EH (cell line): ENCODE data around the gene SYTL2.
A peak's percentile ranks its signal among the peaks of the same experiment; 100 is the strongest.
"Not testable (repeated sequence)": the region's sequence is repeated elsewhere in the genome, so short reads cannot be mapped to it uniquely, and the experiment has no call there.

Experiments used
- DNase-seq: peaks from one replicate; pipeline ENCODE4 v3.0.0-alpha.2; 2015; ENCODE audit warnings: low read depth

Gene SYTL2, protein sequence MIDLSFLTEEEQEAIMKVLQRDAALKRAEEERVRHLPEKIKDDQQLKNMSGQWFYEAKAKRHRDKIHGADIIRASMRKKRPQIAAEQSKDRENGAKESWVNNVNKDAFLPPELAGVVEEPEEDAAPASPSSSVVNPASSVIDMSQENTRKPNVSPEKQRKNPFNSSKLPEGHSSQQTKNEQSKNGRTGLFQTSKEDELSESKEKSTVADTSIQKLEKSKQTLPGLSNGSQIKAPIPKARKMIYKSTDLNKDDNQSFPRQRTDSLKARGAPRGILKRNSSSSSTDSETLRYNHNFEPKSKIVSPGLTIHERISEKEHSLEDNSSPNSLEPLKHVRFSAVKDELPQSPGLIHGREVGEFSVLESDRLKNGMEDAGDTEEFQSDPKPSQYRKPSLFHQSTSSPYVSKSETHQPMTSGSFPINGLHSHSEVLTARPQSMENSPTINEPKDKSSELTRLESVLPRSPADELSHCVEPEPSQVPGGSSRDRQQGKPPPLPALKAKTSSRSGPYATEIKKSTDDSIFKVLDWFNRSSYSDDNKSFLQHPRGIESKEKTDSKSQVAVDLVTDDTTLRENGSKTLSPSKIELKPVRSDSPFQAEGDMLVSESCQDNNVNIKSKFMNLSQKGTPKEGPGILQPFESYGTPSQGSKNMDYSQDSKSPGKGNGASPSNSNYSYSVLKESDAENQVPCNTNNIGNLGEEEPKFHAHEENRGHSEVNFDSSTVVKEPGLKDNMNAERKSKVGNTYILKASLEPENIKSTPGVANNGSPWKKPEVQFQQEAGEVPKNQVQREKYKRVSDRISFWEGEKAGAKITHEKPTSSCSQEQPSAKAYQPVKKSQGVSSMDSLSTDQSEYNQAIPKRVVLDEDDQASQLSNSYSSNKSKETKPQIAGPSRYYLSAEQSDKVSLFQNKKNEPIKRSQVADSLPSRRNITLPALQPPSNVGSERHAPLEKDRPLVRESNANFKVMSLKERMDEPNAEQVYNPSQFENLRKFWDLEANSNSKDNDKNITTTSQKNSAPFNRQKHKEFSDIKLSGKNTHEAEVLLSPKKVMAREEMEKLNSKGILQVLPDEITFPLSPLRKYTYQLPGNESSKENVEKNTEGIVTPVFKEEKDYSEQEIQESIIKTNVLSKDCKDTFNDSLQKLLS (N-terminal part only)

GRCh38 chr11:85810871-85811611 is at the start of gene SYTL2:
Gene SYTL2, minus strand, starts transcription at chr11:85811141. Its CDS starts 53,416 bp downstream, at chr11:85757725.
- peak; percentile 76 for DNase-seq

DNA sequence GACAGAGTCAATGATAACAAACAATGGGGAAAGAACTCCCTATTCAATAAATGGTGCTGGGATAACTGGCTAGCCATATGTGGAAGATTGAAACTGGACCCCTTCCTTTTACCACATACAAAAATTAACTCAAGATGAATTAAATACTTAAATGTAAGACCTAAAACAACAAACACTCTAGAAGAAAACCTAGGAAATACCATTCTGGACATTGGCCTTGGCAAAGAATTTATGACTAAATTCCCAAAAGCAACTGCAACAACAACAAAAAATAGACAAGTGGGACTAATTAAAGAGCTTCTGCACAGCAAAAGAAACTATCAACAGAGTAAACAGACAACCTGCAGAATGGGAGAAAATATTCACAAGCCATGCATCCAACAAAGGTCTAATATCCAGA is 48.6 kb upstream of the SYTL2 start:
- DNase-seq: peak; percentile 60

DNA sequence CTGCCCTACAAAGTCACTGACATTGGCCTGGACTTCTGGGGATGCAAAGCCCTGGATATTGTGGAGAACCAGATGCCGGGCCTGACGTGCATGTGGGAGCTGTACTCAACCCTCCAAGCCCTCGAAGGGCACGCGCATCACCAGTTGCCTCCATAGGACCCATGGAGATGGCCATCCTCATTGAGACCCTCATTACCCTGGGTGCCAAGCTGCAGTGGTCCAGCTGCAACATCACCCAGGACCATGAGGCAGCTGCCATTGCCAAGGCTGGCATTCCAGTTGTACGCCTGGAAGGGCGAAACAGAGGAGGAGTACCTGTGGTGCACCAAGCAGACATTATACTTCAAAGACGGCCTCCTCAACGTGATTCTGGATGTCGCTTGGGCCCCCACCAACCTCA is 46.2 kb upstream of the SYTL2 start:
- DNase-seq: no peak

GRCh38 chr11:85855341-85855656 is 44.4 kb upstream of the SYTL2 start, which contains the start of gene CCDC83:
Gene CCDC83, plus strand, starts transcription at chr11:85855383. Its CDS starts 9,741 bp downstream, at chr11:85865124.
- no peak for DNase-seq

GRCh38 chr11:85854557-85855340 is 43.8 kb upstream of the SYTL2 start:
- DNase-seq: peak; percentile 94

- no peak for DNase-seq
Measured at GRCh38 chr11:85854212-85854556, 43.2 kb upstream of the SYTL2 start.

DNA sequence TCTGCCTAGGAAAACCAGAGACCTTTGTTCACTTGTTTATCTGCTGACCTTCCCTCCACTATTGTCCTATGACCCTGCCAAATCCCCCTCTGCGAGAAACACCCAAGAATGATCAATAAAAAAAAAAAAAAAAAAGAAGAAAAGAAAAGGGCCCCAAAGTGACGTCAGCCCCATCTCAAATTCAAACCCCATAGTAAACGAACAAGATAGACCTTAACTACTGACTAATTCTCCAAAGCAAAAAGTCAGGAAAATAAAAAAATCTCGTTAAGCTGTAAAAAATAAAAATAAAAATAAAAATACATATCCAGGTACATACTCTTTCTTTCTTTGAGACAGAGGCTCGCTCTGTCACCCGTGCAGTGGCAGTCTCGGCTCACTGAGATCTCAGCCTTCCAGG is 42.6 kb upstream of the SYTL2 start:
- not testable (repeated sequence) for DNase-seq

DNA sequence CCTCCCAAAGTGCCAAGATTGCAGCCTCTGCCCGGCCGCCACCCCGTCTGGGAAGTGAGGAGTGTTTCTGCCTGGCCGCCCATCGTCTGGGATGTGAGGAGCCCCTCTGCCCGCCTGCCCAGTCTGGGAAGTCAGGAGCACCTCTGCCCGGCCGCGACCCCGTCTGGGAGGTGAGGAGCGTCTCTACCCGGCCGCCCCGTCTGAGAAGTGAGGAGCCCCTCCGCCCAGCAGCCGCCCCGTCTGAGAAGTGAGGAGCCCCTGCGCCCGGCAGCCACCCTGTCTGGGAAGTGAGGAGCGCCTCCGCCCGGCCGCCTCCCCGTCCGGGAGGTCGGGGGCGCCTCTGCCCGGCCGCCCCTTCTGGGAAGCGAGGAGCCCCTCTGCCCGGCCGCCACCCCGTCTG is 41.8 kb upstream of the SYTL2 start:
- not testable (repeated sequence) for DNase-seq

DNA sequence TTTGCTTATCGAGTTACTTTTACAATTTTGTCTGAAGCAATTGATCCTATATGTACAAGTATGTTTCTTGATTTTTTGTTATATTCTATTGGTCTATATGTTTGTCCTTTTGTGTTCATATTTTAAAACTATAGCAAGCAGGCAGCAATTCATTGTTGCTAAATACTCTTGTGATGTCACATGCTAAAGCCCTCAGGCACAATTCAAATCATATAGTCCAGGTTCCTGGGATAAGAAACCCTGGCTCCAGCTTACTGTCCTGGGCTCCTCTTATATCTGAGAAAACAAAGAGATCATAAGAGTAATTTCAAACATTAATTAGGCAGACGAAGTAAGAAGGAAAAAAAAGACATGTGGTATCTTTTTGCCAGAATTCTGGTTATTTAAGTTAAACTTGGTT is 37.6 kb upstream of the SYTL2 start:
- DNase-seq: no peak

DNA sequence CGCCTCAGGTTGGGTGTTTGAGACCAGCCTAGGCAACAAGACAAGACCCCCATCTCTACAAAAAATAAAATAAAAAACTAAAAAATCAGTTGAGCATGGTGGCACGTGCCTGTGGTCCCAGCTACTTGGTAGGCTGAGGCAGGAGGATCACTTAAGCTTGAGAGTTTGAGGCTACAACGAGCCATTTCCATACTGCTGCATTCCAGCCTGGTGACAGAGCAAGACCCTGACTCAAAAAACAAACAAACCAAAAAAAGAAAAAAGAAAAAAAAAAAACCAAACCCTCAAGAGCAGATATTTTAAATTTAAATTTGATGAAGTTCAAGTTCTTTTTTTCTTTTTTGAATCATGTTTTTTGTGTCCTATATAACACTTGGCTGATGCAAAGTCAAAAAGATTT is 37.1 kb upstream of the SYTL2 start:
- peak; percentile 40 for DNase-seq

DNA sequence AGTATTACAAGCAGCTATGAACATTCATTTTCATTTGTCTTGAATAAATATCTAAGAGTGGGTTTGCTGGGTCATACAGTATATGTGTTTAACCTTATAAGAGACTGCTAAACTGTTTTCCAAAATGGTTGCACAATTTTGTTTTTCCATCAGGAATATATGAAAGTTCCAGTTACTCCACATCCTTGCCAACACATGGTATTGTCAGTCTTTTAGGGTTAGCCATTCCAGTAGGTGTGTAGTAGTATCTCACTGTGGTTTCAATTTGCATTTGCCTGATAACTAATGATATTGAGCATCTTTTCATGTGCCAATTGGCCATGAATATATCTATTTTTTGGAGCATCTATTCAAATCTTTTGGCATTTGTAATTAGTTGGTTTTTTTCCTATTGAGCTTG is 36.5 kb upstream of the SYTL2 start:
- DNase-seq: no peak

- DNase-seq: peak; percentile 64
Measured at GRCh38 chr11:85845124-85845631, 34.2 kb upstream of the SYTL2 start.

DNA sequence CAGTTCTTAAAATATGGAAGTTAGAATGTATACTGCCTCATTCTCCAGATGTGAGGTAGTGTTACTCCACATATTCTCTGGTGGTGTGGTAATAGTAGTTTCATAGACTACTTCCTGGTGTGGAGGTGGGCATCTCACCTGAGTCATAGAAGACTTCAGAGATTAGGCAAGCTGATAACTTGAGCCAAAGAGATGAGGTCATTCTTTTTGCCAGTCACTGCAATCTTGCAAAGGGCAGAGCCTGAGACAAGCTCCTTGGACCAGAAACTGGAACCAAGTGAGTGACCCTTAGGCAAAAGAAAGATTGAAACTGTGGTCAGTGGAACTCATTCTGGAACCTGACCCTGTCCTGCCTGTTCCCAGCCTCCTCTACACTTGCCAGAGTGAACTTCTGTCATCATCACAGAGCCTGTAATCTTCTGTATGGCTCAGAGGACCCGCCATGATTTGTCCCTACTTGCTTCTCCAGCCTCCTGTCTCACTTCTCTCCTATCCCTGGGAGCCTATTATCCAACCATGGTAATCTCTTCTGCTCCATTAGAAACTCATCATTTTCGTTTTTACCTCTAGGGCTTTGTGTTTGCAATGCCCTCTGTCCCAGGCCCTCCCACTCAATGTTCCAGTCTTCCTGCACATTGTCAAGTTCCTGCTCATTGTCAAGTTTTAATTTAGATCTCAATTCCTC is 33.6 kb upstream of the SYTL2 start:
- DNase-seq: peak; percentile 50

DNA sequence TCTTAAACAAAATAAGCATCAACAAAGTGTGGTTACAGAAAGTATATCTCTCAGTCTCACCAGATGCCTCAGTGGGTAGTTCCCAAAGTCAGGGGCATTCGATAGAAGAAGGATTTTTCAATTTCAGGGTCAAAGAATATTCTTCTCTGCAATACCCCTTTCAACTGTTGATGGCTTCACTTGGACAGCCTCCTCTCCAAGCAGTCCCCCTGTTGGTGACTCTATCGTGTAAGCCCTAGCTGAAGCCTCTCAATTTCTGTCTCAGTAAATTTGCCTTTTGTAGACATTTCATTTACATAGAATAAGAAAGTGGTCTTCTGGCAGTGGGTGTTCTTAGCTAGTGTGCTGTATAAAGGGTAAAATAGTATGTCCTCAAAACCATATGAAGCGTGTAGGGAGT is 33.0 kb upstream of the SYTL2 start:
- no peak for DNase-seq

- not testable (repeated sequence) for DNase-seq
Measured at GRCh38 chr11:85840932-85841331, 30.0 kb upstream of the SYTL2 start.

DNA sequence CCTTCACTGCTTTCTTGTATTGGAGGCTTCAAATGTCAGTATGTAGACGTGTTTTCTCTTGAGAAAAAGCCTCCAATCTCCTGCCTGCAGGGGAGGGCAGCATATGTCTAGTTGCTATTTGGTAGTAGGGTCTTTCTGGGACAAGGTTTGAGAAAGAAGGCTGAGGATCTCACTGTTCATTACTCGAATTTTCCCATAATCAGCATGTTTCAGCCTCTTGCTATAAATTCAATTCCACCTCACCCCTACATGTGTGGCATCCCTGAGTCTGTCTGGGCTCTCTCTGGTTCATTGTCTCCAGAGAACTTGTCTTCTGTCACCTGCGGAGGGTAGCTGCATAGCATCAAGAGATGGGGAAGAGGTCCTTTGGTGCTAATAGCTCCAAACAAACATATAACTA is 24.8 kb upstream of the SYTL2 start:
- no peak for DNase-seq

DNA sequence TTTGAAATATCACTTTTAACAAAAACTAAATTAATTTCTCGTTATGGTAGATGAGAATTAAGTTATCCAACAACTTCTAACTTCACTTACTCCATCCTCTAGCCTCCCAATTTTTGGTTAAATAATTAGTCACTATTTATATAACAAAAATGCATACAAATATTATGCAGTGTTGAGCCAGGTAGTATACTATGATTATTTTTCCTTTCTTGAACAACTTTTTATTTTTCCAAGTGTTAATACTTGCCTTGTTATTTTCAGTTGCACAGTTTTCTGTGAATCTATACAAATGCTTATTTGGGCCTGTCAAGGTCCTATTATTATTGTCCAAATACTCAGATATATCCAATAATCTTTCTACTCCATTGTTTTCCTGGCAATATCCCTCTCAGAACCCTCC is 24.3 kb upstream of the SYTL2 start:
- no peak for DNase-seq

GRCh38 chr11:85831050-85831449 is 20.1 kb upstream of the SYTL2 start:
- DNase-seq: no peak

DNA sequence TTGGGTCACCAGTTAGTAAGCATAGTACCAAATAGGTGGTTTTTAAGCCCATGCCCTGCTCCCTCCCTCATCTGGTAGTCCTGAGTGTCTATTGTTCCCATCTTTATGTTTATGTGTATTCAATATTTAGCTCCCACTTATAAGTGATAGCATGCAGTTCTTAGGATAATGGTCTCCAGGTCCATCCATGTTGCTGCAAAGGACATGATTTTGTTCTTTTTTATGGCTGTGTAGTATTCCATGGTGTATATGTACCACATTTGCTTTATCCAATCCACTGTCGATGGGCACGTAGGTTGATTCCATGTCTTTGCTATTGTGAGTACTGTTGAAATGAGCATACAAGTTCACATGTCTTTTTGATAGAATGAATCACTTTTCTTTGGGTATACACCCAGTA is 18.2 kb upstream of the SYTL2 start:
- DNase-seq: no peak

- DNase-seq: no peak
Measured at GRCh38 chr11:85828640-85828978, 17.7 kb upstream of the SYTL2 start.
